IPS-15b (cell line): Measurements from ENCODE around the gene UBAC1.
"Not testable (repeated sequence)": the region's sequence is repeated elsewhere in the genome, so short reads cannot be mapped to it uniquely, and the experiment has no call there.

Experiments
- H3K27me3 ChIP-seq: one replicate; pipeline ENCODE4 v1.6.1; 2013; ENCODE audit warnings: low read length; ENCODE audit not compliant: control insufficient read depth, insufficient read depth
- H3K36me3 ChIP-seq: one replicate; pipeline ENCODE4 v1.6.1; 2013; ENCODE audit warnings: low read length; ENCODE audit not compliant: control insufficient read depth, insufficient read depth
- H3K4me1 ChIP-seq: one replicate; pipeline ENCODE4 v1.6.1; 2013; ENCODE audit warnings: mild to moderate bottlenecking, low read length; ENCODE audit not compliant: control insufficient read depth, insufficient read depth
- H3K4me3 ChIP-seq: one replicate; pipeline ENCODE4 v1.5.1; 2013; ENCODE audit warnings: low read depth, low read length
- H3K9ac ChIP-seq: one replicate; pipeline ENCODE4 v1.6.1; 2013; ENCODE audit warnings: low read depth, mild to moderate bottlenecking, low read length
- H3K9me3 ChIP-seq: one replicate; pipeline ENCODE4 v1.6.1; 2013; ENCODE audit warnings: mild to moderate bottlenecking, low read length; ENCODE audit not compliant: control insufficient read depth, insufficient read depth

The UBAC1 gene

GRCh38 chr9:135914921-135915320, 46.3 kb downstream of the UBAC1 start:
- H3K4me1 ChIP-seq: no peaks in the 10 kb centered on the region
- H3K9ac ChIP-seq: no peak overlapping the region
- no peaks in the 10 kb centered on the region for H3K27me3 ChIP-seq
- H3K9me3 ChIP-seq: peaks cover 28% of the 10 kb centered on the region
- no peak overlapping the region for H3K4me3 ChIP-seq
- peaks cover 27% of the 10 kb centered on the region for H3K36me3 ChIP-seq

- peaks cover 19% of the 10 kb centered on the region for H3K9me3 ChIP-seq
These were observed 49.9 kb downstream of the UBAC1 start for GRCh38 chr9:135911233-135911632.

GRCh38 chr9:135910757-135911156, 50.4 kb downstream of the UBAC1 start:
- Histone ChIP-seq H3K9ac (no peak overlapping the region), H3K4me3 (no peak overlapping the region), H3K36me3 (peaks cover 27% of the 10 kb centered on the region), H3K9me3 (peaks cover 14% of the 10 kb centered on the region), H3K4me1 (peaks cover 5% of the 10 kb centered on the region), H3K27me3 (peaks cover 3% of the 10 kb centered on the region)

More at GRCh38 chr9:135911233-135911632, 49.9 kb downstream of the UBAC1 start:
- not testable (repeated sequence) for H3K9ac ChIP-seq, H3K4me3 ChIP-seq, H3K4me1 ChIP-seq, H3K27me3 ChIP-seq
- peaks cover 27% of the 10 kb centered on the region for H3K36me3 ChIP-seq

- H3K9ac ChIP-seq: no peak overlapping the region
- no peak overlapping the region for H3K4me3 ChIP-seq
- H3K4me1 ChIP-seq: peaks cover 7% of the 10 kb centered on the region
- peaks cover 10% of the 10 kb centered on the region for H3K9me3 ChIP-seq
- peaks cover 27% of the 10 kb centered on the region for H3K36me3 ChIP-seq
- H3K27me3 ChIP-seq: peaks cover 3% of the 10 kb centered on the region
These were observed 51.0 kb downstream of the UBAC1 start for GRCh38 chr9:135910216-135910615.

- no peak overlapping the region for H3K9ac ChIP-seq
- peaks cover 3% of the 10 kb centered on the region for H3K27me3 ChIP-seq
- H3K4me1 ChIP-seq: peaks cover 7% of the 10 kb centered on the region
- H3K9me3 ChIP-seq: peaks cover 4% of the 10 kb centered on the region
- no peak overlapping the region for H3K4me3 ChIP-seq
- H3K36me3 ChIP-seq: peaks cover 21% of the 10 kb centered on the region
These were observed 51.8 kb downstream of the UBAC1 start for GRCh38 chr9:135909371-135909770.

GRCh38 chr9:135908754-135909204, 52.4 kb downstream of the UBAC1 start:
- H3K9me3 ChIP-seq: peaks cover 4% of the 10 kb centered on the region
- peaks cover 7% of the 10 kb centered on the region for H3K4me1 ChIP-seq
- peak overlapping the region; percentile 66 for H3K4me3 ChIP-seq
- H3K36me3 ChIP-seq: peaks cover 18% of the 10 kb centered on the region
- H3K27me3 ChIP-seq: peaks cover 3% of the 10 kb centered on the region
- no peak overlapping the region for H3K9ac ChIP-seq

- Histone ChIP-seq H3K36me3 (peaks cover 12% of the 10 kb centered on the region), H3K9ac (peak overlapping the region; percentile 24), H3K9me3 (peaks cover 2% of the 10 kb centered on the region), H3K4me3 (peak overlapping the region; percentile 66), H3K4me1 (peaks cover 12% of the 10 kb centered on the region), H3K27me3 (peaks cover 3% of the 10 kb centered on the region)
These were observed 53.0 kb downstream of the UBAC1 start for GRCh38 chr9:135908093-135908753.

- Histone ChIP-seq H3K36me3 (peaks cover 8% of the 10 kb centered on the region), H3K9me3 (no peaks in the 10 kb centered on the region), H3K4me1 (peaks cover 18% of the 10 kb centered on the region), H3K9ac (peak within 1 kb of the TSS; percentile 47), H3K4me3 (peak within 1 kb of the TSS; percentile 83), H3K27me3 (peaks cover 3% of the 10 kb centered on the region)
These were observed 53.6 kb downstream of the UBAC1 start, which contains the start of gene CAMSAP1 for GRCh38 chr9:135907431-135908092. Gene CAMSAP1 (minus strand): TSS chr9:135907546. CDS start chr9:135907159, 387 bp downstream.

- Histone ChIP-seq H3K9ac (no peak overlapping the region), H3K36me3 (peaks cover 8% of the 10 kb centered on the region), H3K9me3 (no peaks in the 10 kb centered on the region)
These were observed 54.2 kb downstream of the UBAC1 start for GRCh38 chr9:135907006-135907430.

GRCh38 chr9:135906291-135907005, 54.7 kb downstream of the UBAC1 start:
- H3K9ac ChIP-seq: peak overlapping the region; percentile 47

More at GRCh38 chr9:135907006-135907430, 54.2 kb downstream of the UBAC1 start:
- H3K4me3 ChIP-seq: peak overlapping the region; percentile 83
- H3K4me1 ChIP-seq: peaks cover 19% of the 10 kb centered on the region
- peaks cover 3% of the 10 kb centered on the region for H3K27me3 ChIP-seq

GRCh38 chr9:135905380-135906258, 55.6 kb downstream of the UBAC1 start:
- Histone ChIP-seq H3K4me3 (peak overlapping the region; percentile 83), H3K9ac (no peak overlapping the region), H3K9me3 (no peaks in the 10 kb centered on the region)

More at GRCh38 chr9:135906291-135907005, 54.7 kb downstream of the UBAC1 start:
- peak overlapping the region; percentile 83 for H3K4me3 ChIP-seq
- H3K9me3 ChIP-seq: no peaks in the 10 kb centered on the region
- peaks cover 4% of the 10 kb centered on the region for H3K36me3 ChIP-seq
- peaks cover 19% of the 10 kb centered on the region for H3K4me1 ChIP-seq
- H3K27me3 ChIP-seq: peaks cover 3% of the 10 kb centered on the region

More at GRCh38 chr9:135905380-135906258, 55.6 kb downstream of the UBAC1 start:
- Histone ChIP-seq H3K4me1 (peaks cover 19% of the 10 kb centered on the region), H3K27me3 (peaks cover 3% of the 10 kb centered on the region), H3K36me3 (no peaks in the 10 kb centered on the region)
